OCI-LY1 (cell line): ENCODE results near the gene DEGS1.

Source experiments
- H2AFZ ChIP-seq: fragments of 200-600 bp; sonication (generic), shearing (Covaris generic); 2 replicates; pipeline ENCODE4 v1.6.0; 2014; ENCODE audit warnings: antibody characterized with exemption, mild to moderate bottlenecking, low read length
- H3F3A ChIP-seq: fragments of 200-600 bp; sonication (generic), shearing (Covaris generic); 2 replicates; pipeline ENCODE4 v1.6.0; 2014; ENCODE audit warnings: mild to moderate bottlenecking, antibody characterized with exemption, low read length, moderate library complexity; ENCODE audit not compliant: insufficient read depth
- H3K27ac ChIP-seq: fragments of 200-600 bp; sonication (generic); 2 replicates; pipeline ENCODE4 v1.5.1; 2014; ENCODE audit warnings: low read length, mixed run types, mild to moderate bottlenecking, low read depth; ENCODE audit not compliant: poor library complexity, severe bottlenecking
- H3K27me3 ChIP-seq: fragments of 200-600 bp; sonication (generic); 2 replicates; pipeline ENCODE4 v1.6.0; 2014; ENCODE audit warnings: antibody characterized with exemption, mild to moderate bottlenecking, low read length, moderate library complexity; ENCODE audit not compliant: insufficient read depth
- H3K36me3 ChIP-seq: fragments of 200-600 bp; sonication (generic); 2 replicates; pipeline ENCODE4 v1.6.1; 2014; ENCODE audit warnings: mild to moderate bottlenecking, antibody characterized with exemption, low read length, moderate library complexity, mixed read lengths; ENCODE audit not compliant: insufficient read depth
- H3K4me1 ChIP-seq: fragments of 200-600 bp; sonication (generic); 2 replicates; pipeline ENCODE4 v1.5.1; 2014; ENCODE audit warnings: mild to moderate bottlenecking, low read length, moderate library complexity; ENCODE audit not compliant: insufficient read depth, severe bottlenecking
- H3K4me2 ChIP-seq: fragments of 200-600 bp; sonication (generic), shearing (Covaris generic); 2 replicates; pipeline ENCODE4 v1.6.1; 2014; ENCODE audit warnings: low read length
- H3K4me3 ChIP-seq: fragments of 200-600 bp; sonication (generic); 2 replicates; pipeline ENCODE4 v1.5.1; 2014; ENCODE audit warnings: low read length, low read depth, mild to moderate bottlenecking, mixed read lengths; ENCODE audit not compliant: poor library complexity, severe bottlenecking
- H3K79me2 ChIP-seq: fragments of 200-600 bp; shearing (Covaris generic); 2 replicates; pipeline ENCODE4 v1.6.1; 2016; ENCODE audit warnings: mixed run types, low read length, mixed read lengths; ENCODE audit not compliant: insufficient read depth
- H3K9ac ChIP-seq: fragments of 200-600 bp; sonication (generic), shearing (Covaris generic); 2 replicates; pipeline ENCODE4 v1.6.1; 2014; ENCODE audit warnings: mild to moderate bottlenecking, low read length, mixed read lengths
- H3K9me2 ChIP-seq: fragments of 200-600 bp; sonication (generic), shearing (Covaris generic); 2 replicates; pipeline ENCODE4 v1.6.1; 2014; ENCODE audit warnings: low read depth, mild to moderate bottlenecking, low read length, mixed read lengths
- H3K9me3 ChIP-seq: fragments of 200-600 bp; shearing (Covaris generic); 2 replicates; pipeline ENCODE4 v1.6.1; 2014; ENCODE audit warnings: low read length, mixed read lengths
- H4K20me1 ChIP-seq: fragments of 200-600 bp; sonication (generic), shearing (Covaris generic); 2 replicates; pipeline ENCODE4 v1.6.0; 2016; ENCODE audit warnings: mild to moderate bottlenecking, low read length; ENCODE audit not compliant: insufficient read depth
- CTCF ChIP-seq: fragments of 200-600 bp; sonication (generic), shearing (Covaris generic); IDR thresholded peaks from 2 replicates; pipeline ENCODE4 v1.5.1; 2017; ENCODE audit warnings: mild to moderate bottlenecking, antibody characterized with exemption, low read length, moderate library complexity, mixed read lengths
- EZH2 ChIP-seq: fragments of 200-600 bp; sonication (generic), shearing (Covaris generic); IDR thresholded peaks from 2 replicates; pipeline ENCODE4 v1.8.0; 2017; ENCODE audit warnings: borderline replicate concordance, mixed run types, mild to moderate bottlenecking, antibody characterized with exemption, low read length, moderate library complexity, mixed read lengths

Gene DEGS1

GRCh38 chr1:224169718-224170270, 13.2 kb upstream of the DEGS1 start:
- no peaks in the 10 kb centered on the region for H3K79me2 ChIP-seq
- H2AFZ ChIP-seq = no peak overlapping the region
- no peaks in the 10 kb centered on the region for H3K9me3 ChIP-seq
- no peak for TF ChIP-seq EZH2
- no peak for TF ChIP-seq CTCF
- no peak overlapping the region for H3K27ac ChIP-seq
- no peaks in the 10 kb centered on the region for H4K20me1 ChIP-seq
- H3K27me3 ChIP-seq = peaks cover 8% of the 10 kb centered on the region; the same call in 1 of the 2 replicates
- no peaks in the 10 kb centered on the region for H3K9me2 ChIP-seq
- H3K4me3 ChIP-seq = no peak overlapping the region
- no peaks in the 10 kb centered on the region for H3F3A ChIP-seq
- H3K4me1 ChIP-seq = peaks cover 4% of the 10 kb centered on the region
- H3K9ac ChIP-seq = no peak overlapping the region
- no peak overlapping the region for H3K4me2 ChIP-seq
- H3K36me3 ChIP-seq = no peaks in the 10 kb centered on the region

- TF ChIP-seq EZH2 (no peak), CTCF (no peak)
- Histone ChIP-seq H3K4me1 (peaks cover 4% of the 10 kb centered on the region), H3K79me2 (no peaks in the 10 kb centered on the region), H2AFZ (no peak overlapping the region), H3K4me2 (no peak overlapping the region), H3K9me2 (no peaks in the 10 kb centered on the region), H3K4me3 (no peak overlapping the region), H4K20me1 (no peaks in the 10 kb centered on the region), H3K27ac (no peak overlapping the region), H3F3A (no peaks in the 10 kb centered on the region), H3K27me3 (peaks cover 8% of the 10 kb centered on the region; the same call in 1 of the 2 replicates), H3K36me3 (no peaks in the 10 kb centered on the region), H3K9me3 (no peaks in the 10 kb centered on the region), H3K9ac (no peak overlapping the region)
Observed at GRCh38 chr1:224170343-224170742, 12.7 kb upstream of the DEGS1 start.

DNA sequence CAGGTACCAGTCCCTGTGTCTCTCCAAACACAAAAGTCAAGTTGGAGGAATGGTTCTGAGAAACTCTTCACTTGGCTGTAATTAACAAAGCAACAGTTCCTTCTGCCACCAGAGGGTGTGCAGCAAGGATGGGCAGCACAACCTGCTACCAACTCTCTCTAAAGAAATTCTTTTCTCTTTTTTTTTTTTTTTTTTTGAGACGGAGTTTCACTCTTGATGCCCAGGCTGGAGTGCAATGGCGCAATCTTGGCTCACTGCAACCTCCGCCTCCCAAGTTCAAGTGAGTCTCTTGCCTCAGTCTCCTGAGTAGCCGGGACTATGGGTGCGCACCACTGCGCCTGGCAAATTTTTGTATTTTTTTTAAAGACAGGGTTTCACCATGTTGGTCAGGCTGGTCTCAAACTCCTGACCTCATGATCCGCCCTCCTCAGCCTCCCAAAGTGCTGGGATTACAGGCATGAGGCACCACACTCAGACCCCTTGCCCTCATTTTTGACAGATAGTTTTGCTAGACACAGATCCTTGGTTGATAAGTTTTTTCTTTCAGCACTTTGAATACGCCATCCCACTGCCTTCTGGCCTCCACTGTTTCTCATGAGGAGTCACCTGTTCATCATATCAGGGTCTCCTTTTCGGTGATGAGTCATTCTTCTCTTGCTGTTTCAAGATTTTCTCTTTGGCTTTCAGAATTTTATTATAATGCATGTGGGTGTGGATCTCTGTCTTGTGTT, 12.1 kb upstream of the DEGS1 start:
- Histone ChIP-seq H3K27ac (no peak overlapping the region), H3K27me3 (peaks cover 8% of the 10 kb centered on the region; the same call in 1 of the 2 replicates)
- no peak for TF ChIP-seq EZH2
- peak; percentile 30; the same call in 1 of the 2 replicates for TF ChIP-seq CTCF

More for the DNA sequence above, 12.1 kb upstream of the DEGS1 start:
- no peaks in the 10 kb centered on the region for H3F3A ChIP-seq
- H3K9ac ChIP-seq = no peak overlapping the region
- H3K9me3 ChIP-seq = no peaks in the 10 kb centered on the region
- no peak overlapping the region for H3K4me2 ChIP-seq
- no peaks in the 10 kb centered on the region for H3K79me2 ChIP-seq
- no peak overlapping the region for H2AFZ ChIP-seq
- no peak overlapping the region for H3K4me3 ChIP-seq
- no peaks in the 10 kb centered on the region for H3K36me3 ChIP-seq
- H4K20me1 ChIP-seq = no peaks in the 10 kb centered on the region
- peaks cover 4% of the 10 kb centered on the region for H3K4me1 ChIP-seq
- H3K9me2 ChIP-seq = no peaks in the 10 kb centered on the region
